HL-60 (cell line): Measurements from ENCODE around the gene PCSK4.

Experiments
- CTCF ChIP-seq: IDR thresholded peaks from one replicate; pipeline ENCODE4 v1.5.1; 2011; ENCODE audit warnings: low read length, control low read depth, inconsistent platforms; ENCODE audit not compliant: insufficient read depth
- POLR2AphosphoS5 ChIP-seq: IDR thresholded peaks from 2 replicates; pipeline ENCODE4 v1.6.1; 2012; ENCODE audit warnings: low read depth
- REST ChIP-seq: IDR thresholded peaks from 2 replicates; pipeline ENCODE4 v1.6.1; 2012; ENCODE audit warnings: low read depth; ENCODE audit not compliant: insufficient replicate concordance

GRCh38 chr19:1524287-1524971 is 34.3 kb upstream of the PCSK4 start:
- no peak for TF ChIP-seq CTCF
- TF ChIP-seq REST: no peak
- no peak for TF ChIP-seq POLR2AphosphoS5
